ENCODE measurements around the gene SMC1A. TPM values are rescaled to one million over a fixed set of nuclear protein-coding genes. Genes with fewer than 3 reads are reported as not detected.

SMC1A gene
- total RNA-seq, 3 donors from 2014 or later = 25.3 to 38.3 (median 34.1) TPM

- peaks cover 0 to 6% of the 10 kb centered on the region in 2 donors for H3K4me1 ChIP-seq
- H3K36me3 ChIP-seq = no peaks in the 10 kb centered on the region
- TF ChIP-seq CTCF (IDR thresholded peaks at IDR 0.05) (no peak), POLR2AphosphoS5 (IDR thresholded peaks at IDR 0.05) (no peak), POLR2A (IDR thresholded peaks at IDR 0.05) (no peak)
- H3K27me3 ChIP-seq = peaks cover 0 to 64% of the 10 kb centered on the region in 2 donors
- H3K4me3 ChIP-seq = no peak overlapping the region
- H3K9me3 ChIP-seq = no peaks in the 10 kb centered on the region
- no peak for DNase-seq (ENCODE audit: low spot score in 2 of 2)
- H3K27ac ChIP-seq = no peak overlapping the region
- intact Hi-C loops (cut with DNase I; ENCODE audit: low total_unique reads) = no loop called here
These were observed 15.8 kb upstream of the SMC1A start for GRCh38 chrX:53438174-53438831.

DNA sequence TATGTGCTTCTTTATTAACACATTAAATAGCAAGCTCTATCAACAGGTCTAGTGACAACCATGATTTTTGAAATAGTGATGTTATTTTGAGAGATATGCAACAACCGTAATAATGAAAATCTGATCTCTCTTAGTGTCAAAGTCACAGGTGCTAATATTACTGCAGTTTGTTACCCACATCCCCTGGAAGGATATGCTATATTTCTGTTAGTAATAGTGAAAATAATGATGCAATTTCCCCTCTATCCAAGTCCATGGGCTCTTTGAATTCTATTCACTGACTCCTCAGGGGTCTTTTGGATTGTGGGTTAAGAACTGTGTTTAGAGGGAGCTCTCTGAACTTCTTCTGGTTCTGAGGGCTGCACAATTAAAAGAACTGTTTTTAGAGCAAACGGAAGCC, 14.8 kb upstream of the SMC1A start:
- TF ChIP-seq POLR2A (IDR thresholded peaks at IDR 0.05) (no peak), POLR2AphosphoS5 (IDR thresholded peaks at IDR 0.05) (no peak), CTCF (IDR thresholded peaks at IDR 0.05) (no peak)
- intact Hi-C loops (cut with DNase I; ENCODE audit: low total_unique reads) = no loop called here

GRCh38 chrX:53435997-53436396, 13.5 kb upstream of the SMC1A start:
- intact Hi-C loops (cut with DNase I; ENCODE audit: low total_unique reads) = no loop called here
- Histone ChIP-seq H3K4me3 (no peak overlapping the region), H3K4me1 (no peaks in the 10 kb centered on the region), H3K36me3 (no peaks in the 10 kb centered on the region), H3K27me3 (peaks cover 0 to 56% of the 10 kb centered on the region in 2 donors), H3K9me3 (no peaks in the 10 kb centered on the region), H3K27ac (no peak overlapping the region)
- TF ChIP-seq POLR2AphosphoS5 (IDR thresholded peaks at IDR 0.05) = peak in 1 of 3 donors; percentile 25
- no peak for TF ChIP-seq POLR2A (IDR thresholded peaks at IDR 0.05)
- TF ChIP-seq CTCF (IDR thresholded peaks at IDR 0.05) = peak; percentile 48 to 71 (median 55)
- peak; percentile 56 to 59 for DNase-seq (ENCODE audit: low spot score in 2 of 2)

More for the DNA sequence above, 14.8 kb upstream of the SMC1A start:
- Histone ChIP-seq H3K4me1 (peaks cover 0 to 4% of the 10 kb centered on the region in 2 donors), H3K9me3 (no peaks in the 10 kb centered on the region), H3K4me3 (no peak overlapping the region), H3K27ac (no peak overlapping the region), H3K27me3 (peaks cover 0 to 59% of the 10 kb centered on the region in 2 donors), H3K36me3 (no peaks in the 10 kb centered on the region)
- DNase-seq (ENCODE audit: low spot score in 2 of 2) = no peak

DNA sequence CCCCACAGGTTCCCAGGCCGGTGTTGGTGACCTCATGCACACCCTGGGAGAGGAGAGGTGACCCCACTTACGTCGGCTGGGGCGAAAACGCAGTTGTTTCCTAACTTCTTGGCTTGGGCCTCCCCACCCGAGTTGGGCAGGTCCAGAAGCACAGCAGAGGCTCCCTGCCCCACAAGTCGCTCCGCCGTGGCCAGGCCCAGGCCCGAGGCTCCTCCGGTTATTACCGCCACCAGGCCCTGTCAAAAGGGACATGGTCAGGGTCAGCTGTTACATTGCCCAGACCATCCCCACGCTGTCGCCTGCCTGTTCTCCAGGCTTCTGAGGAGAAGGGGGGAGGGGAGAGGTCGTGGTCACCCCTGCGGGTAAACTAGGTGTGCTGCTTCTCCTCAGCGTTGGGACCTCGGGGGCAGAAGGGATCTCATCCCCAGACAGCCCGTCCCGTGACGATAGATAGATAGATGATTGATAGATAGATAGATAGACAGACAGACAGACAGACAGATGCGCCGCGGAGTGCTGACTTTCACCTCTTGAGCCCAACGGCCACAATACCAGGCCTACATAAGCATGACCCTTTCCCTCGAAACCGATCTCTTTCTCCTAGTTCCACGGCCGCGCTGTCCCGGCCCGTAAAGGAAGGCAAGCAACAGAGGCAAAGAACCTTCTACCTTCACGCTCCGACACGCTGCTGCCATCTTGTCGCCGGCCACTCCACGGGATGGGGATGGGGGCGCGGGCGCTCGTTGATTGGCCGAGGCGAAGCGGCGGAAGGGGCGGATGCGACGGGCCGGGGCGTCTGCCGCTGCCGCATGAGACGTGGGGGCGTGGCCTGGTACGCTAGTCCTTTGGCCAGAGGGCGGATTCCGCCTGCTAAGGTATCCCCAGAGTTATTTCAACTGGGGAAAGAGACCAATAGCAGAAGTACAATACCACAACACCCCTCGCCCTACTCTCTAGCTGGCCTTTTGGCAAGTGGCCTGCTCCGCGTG, 11.5 kb upstream of the SMC1A start, which contains the start of gene HSD17B10:
HSD17B10 (minus strand) TSS at position 720 of the 989 bp plus-strand sequence; CDS start at position 695, 25 bp downstream.
- H3K4me3 ChIP-seq = peak within 1 kb of the TSS; percentile 56 to 68 (median 67)
- TF ChIP-seq POLR2AphosphoS5 (IDR thresholded peaks at IDR 0.05) (peak in 2 of 3 donors; percentile 51 to 69), CTCF (IDR thresholded peaks at IDR 0.05) (no peak), POLR2A (IDR thresholded peaks at IDR 0.05) (no peak)
- H3K4me1 ChIP-seq = no peaks in the 10 kb centered on the region
- no peaks in the 10 kb centered on the region for H3K36me3 ChIP-seq
- DNase-seq (ENCODE audit: low spot score in 2 of 2) = peak; percentile 82 to 90
- H3K9me3 ChIP-seq = no peaks in the 10 kb centered on the region
- intact Hi-C loops (cut with DNase I; ENCODE audit: low total_unique reads) = loop anchor here (5.0 kb wide), 1 partner anchor 362 kb away; no protein-coding TSS in a partner anchor
- H3K27ac ChIP-seq = peak within 1 kb of the TSS; percentile 73 to 77
- peaks cover 0 to 48% of the 10 kb centered on the region in 2 donors for H3K27me3 ChIP-seq

All from breast epithelium (tissue), 4 donors.